Measurements from ENCODE around the gene CSNK1G2.

GRCh38 chr19:1943661-1944087 is 2.7 kb downstream of the CSNK1G2 start:
- TF ChIP-seq CTCF (IDR thresholded peaks at IDR 0.05): no peak
- no peak for TF ChIP-seq EP300 (IDR thresholded peaks at IDR 0.05; ENCODE audit: low read depth)
- no peak for TF ChIP-seq POLR2AphosphoS5 (IDR thresholded peaks at IDR 0.05)
